Measurements from ENCODE around the gene SULT6B1.
"Not testable (repeated sequence)": the region's sequence is repeated elsewhere in the genome, so short reads cannot be mapped to it uniquely, and the experiment has no call there.

The SULT6B1 gene

GRCh38 chr2:37205689-37206341 lies 17.3 kb upstream of the SULT6B1 start:
- no peak overlapping the region; the same call in 1 of the 2 replicates for H3K9ac ChIP-seq (ENCODE audit: low read depth, low read length)
- peaks cover 34% of the 10 kb centered on the region for H3K36me3 ChIP-seq (ENCODE audit: insufficient read depth, low read length)
- peaks cover 29% of the 10 kb centered on the region for H3K9me3 ChIP-seq (ENCODE audit: control insufficient read depth, insufficient read depth, low read length)

DNA sequence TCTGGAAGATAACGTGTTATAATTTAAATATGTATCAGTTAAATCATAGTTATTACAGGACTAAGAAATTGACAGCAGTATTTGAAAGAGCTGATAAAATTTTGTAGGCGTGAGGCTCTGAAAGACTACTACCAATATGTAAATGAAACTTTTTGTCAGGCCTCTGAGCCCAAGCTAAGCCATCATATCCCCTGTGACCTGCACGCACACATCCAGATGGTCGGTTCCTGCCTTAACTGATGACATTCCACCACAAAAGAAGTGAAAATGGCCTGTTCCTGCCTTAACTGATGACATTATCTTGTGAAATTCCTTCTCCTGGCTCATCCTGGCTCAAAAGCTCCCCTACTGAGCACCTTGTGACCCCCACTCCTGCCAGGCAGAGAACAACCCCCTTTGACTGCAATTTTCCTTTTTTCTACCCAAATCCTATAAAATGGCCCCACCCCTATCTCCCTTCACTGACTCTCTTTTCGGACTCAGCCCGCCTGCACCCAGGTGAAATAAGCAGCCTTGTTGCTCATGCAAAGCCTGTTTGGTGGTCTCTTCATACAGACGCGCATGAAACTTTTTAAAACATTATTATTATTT lies 16.7 kb upstream of the SULT6B1 start:
- Histone ChIP-seq H3K9me3 (ENCODE audit: control insufficient read depth, insufficient read depth, low read length) (peaks cover 26% of the 10 kb centered on the region), H3K4me1 (ENCODE audit: insufficient read depth, low read length) (peaks cover 14% of the 10 kb centered on the region), H3K36me3 (ENCODE audit: insufficient read depth, low read length) (peaks cover 29% of the 10 kb centered on the region)
- not testable (repeated sequence) for H3K9ac ChIP-seq (ENCODE audit: low read depth, low read length)

More at GRCh38 chr2:37205689-37206341, 17.3 kb upstream of the SULT6B1 start:
- peaks cover 13% of the 10 kb centered on the region for H3K4me1 ChIP-seq (ENCODE audit: insufficient read depth, low read length)

DNA sequence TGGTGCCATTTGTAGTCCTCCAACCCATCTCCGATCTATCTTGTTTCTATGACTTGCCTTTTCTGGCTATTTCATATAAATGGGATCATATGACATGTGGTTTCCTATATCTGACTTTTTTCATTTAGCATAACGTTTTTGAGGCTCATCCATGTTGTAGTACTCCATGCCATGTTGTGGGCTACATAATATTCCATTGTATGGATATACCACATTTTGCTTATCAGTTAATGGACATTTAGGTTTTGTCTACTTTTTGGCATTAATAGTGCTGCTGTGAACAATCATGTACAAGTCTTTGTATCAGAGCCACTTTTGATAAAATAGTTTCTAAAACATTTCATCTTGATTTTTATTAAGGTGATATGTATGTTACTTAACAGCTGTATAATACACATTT lies 15.2 kb upstream of the SULT6B1 start:
- peaks cover 25% of the 10 kb centered on the region for H3K4me1 ChIP-seq (ENCODE audit: insufficient read depth, low read length)
- no peak overlapping the region for H3K9ac ChIP-seq (ENCODE audit: low read depth, low read length)
- peaks cover 15% of the 10 kb centered on the region for H3K9me3 ChIP-seq (ENCODE audit: control insufficient read depth, insufficient read depth, low read length)
- H3K36me3 ChIP-seq (ENCODE audit: insufficient read depth, low read length) = peaks cover 17% of the 10 kb centered on the region

DNA sequence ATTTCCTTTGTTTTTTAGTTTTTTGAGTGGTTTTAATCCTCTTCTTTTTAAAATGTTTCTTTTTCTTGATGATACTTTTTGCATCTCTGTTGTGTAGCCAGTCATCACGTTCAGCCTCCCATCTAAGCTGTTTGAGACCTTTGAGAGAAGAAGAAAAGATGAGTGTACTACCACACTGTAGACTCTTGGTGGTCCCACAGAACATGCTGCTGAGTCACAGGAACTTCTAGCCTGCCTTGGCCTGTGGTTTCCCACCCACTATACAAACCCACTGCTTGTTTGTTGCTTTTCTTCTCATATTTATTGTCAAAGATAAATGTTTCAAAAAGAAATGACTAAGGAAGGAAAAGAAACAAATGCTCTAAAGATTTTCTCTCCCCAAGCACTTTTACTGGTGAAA lies 13.3 kb upstream of the SULT6B1 start:
- Histone ChIP-seq H3K9me3 (ENCODE audit: control insufficient read depth, insufficient read depth, low read length) (peaks cover 11% of the 10 kb centered on the region), H3K9ac (ENCODE audit: low read depth, low read length) (no peak overlapping the region), H3K36me3 (ENCODE audit: insufficient read depth, low read length) (peaks cover 15% of the 10 kb centered on the region), H3K4me1 (ENCODE audit: insufficient read depth, low read length) (peaks cover 31% of the 10 kb centered on the region)

DNA sequence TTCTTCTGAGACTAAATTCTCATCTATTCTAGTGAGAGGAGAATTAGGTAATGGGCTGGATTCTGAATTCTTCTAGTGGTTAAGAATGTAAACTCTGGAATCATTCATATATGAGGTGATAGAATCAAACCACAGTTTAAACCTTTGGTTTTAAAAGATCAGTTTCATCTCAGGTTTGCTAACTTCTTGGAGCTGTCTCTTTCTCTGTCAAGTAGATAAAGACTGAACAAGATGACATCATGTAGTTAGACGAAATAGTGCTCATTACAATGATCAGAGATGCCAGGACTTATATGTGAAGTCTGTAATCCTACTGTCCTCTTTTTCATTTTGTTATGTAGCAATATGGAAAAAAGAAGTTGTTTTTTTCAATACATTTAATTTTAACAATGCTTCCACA lies 12.7 kb upstream of the SULT6B1 start:
- peaks cover 10% of the 10 kb centered on the region for H3K36me3 ChIP-seq (ENCODE audit: insufficient read depth, low read length)
- H3K4me1 ChIP-seq (ENCODE audit: insufficient read depth, low read length) = peaks cover 27% of the 10 kb centered on the region
- peaks cover 6% of the 10 kb centered on the region for H3K9me3 ChIP-seq (ENCODE audit: control insufficient read depth, insufficient read depth, low read length)
- H3K9ac ChIP-seq (ENCODE audit: low read depth, low read length) = no peak overlapping the region

DNA sequence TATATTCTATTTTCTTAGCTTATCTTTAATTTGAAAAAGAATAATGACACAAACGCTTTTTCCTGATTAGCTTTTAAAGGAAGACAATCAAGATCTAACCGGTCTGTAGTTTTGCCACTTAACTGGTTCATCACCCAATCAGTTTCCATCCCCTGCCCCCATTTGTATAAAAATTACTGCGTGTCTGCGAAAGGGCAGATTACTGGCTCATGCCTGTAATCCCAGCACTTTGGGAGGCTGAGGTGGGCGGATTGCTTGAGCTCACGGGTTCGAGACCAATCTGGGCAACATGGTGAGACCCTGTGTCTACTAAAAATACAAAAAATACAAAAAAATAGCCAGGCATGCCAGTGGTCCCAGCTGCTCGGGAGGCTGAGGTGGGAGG lies 10.2 kb upstream of the SULT6B1 start:
- H3K9ac ChIP-seq (ENCODE audit: low read depth, low read length) = peak overlapping the region; percentile 97
- peaks cover 4% of the 10 kb centered on the region for H3K9me3 ChIP-seq (ENCODE audit: control insufficient read depth, insufficient read depth, low read length)
- H3K36me3 ChIP-seq (ENCODE audit: insufficient read depth, low read length) = peaks cover 7% of the 10 kb centered on the region; the same call in 1 of the 2 replicates

DNA sequence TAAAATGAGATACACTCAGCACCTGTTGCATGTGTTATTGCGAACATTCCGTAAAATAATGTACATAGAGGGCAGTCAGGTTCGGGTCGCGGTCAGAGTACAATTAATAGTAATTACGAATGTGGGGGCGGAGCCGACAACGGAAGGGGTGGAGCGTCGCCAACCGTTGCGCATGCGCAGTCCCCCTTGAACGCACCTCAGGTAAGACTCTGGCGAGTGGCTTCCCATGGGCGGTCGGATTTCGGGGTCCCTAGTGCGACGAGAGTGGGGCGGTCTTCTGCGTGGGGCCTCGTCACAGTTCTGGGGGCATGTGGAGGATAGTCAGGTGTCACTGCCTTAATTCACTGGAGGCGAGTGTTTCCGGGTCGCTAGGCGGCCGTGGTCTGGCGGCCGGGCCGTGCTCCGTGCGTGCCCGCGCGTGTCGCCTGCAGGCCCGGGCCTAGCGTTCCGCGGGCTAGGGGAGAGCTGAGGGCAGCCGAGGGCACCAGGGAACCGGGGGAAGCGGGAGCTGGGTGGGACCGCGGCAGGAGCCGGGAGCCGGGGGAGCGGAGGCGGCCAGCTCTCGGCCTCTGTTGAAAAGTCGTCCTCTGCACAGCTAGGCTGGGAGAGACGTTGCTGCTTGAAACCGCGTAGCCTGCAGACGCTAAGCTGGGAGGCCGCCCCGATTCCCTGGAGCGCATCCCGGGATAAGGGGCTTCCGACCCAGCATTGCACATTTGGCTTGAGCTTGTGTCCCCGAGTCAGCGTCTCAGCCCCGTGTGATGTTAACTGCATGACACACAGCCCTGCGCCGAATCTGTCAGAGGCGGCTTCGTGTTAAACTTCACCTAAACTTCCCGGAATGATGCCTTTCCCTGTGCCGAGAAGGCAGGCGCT lies 8.1 kb upstream of the SULT6B1 start, which contains the start of gene CEBPZOS:
CEBPZOS (plus strand) TSS at position 177 of the 876 bp plus-strand sequence. CDS start 3,209 bp downstream, outside the sequence.
- Histone ChIP-seq H3K36me3 (ENCODE audit: insufficient read depth, low read length) (0 out of 2 replicates have a peak, but pooled peaks cover 3% of the 10 kb centered on the region), H3K9me3 (ENCODE audit: control insufficient read depth, insufficient read depth, low read length) (no peaks in the 10 kb centered on the region), H3K4me1 (ENCODE audit: insufficient read depth, low read length) (peaks cover 18% of the 10 kb centered on the region), H3K9ac (ENCODE audit: low read depth, low read length) (peak within 1 kb of the TSS; percentile 97)

More for the DNA sequence above, 10.2 kb upstream of the SULT6B1 start:
- peaks cover 18% of the 10 kb centered on the region for H3K4me1 ChIP-seq (ENCODE audit: insufficient read depth, low read length)

DNA sequence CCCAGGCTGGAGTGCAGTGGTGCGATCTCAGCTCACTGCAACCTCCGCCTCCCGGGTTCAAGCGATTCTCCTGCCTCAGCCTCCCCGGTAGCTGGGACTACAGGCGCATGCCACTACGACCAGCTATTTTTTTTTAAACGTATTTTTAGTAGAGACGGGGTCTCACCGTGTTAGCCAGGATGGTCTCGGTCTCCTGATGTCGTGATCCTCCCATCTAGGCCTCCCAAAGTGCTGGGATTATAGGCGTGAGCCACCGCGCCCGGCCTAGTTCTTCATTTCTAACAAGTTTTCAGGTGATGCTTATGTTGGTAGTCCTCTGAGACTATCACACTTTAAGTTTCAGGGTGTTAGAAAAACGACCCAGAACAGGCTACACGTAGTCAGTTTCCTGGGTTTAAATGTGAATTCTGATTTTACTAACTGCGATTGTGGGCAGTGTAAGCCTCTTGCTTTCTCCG lies 7.4 kb upstream of the SULT6B1 start:
- H3K36me3 ChIP-seq (ENCODE audit: insufficient read depth, low read length); H3K9me3 ChIP-seq (ENCODE audit: control insufficient read depth, insufficient read depth, low read length): not testable (repeated sequence)
- Histone ChIP-seq H3K4me1 (ENCODE audit: insufficient read depth, low read length) (peaks cover 25% of the 10 kb centered on the region), H3K9ac (ENCODE audit: low read depth, low read length) (peak overlapping the region; percentile 97)

- Histone ChIP-seq H3K9me3 (ENCODE audit: control insufficient read depth, insufficient read depth, low read length) (no peaks in the 10 kb centered on the region), H3K4me1 (ENCODE audit: insufficient read depth, low read length) (peaks cover 29% of the 10 kb centered on the region), H3K9ac (ENCODE audit: low read depth, low read length) (no peak overlapping the region), H3K36me3 (ENCODE audit: insufficient read depth, low read length) (no peaks in the 10 kb centered on the region)
These were observed 4.1 kb upstream of the SULT6B1 start for GRCh38 chr2:37192551-37192950.

- Histone ChIP-seq H3K4me1 (ENCODE audit: insufficient read depth, low read length) (peaks cover 29% of the 10 kb centered on the region), H3K9me3 (ENCODE audit: control insufficient read depth, insufficient read depth, low read length) (no peaks in the 10 kb centered on the region), H3K9ac (ENCODE audit: low read depth, low read length) (no peak overlapping the region), H3K36me3 (ENCODE audit: insufficient read depth, low read length) (no peaks in the 10 kb centered on the region)
These were observed 3.3 kb upstream of the SULT6B1 start for GRCh38 chr2:37191747-37192146.

- H3K9ac ChIP-seq (ENCODE audit: low read depth, low read length) = no peak overlapping the region
- peaks cover 29% of the 10 kb centered on the region for H3K4me1 ChIP-seq (ENCODE audit: insufficient read depth, low read length)
- H3K9me3 ChIP-seq (ENCODE audit: control insufficient read depth, insufficient read depth, low read length) = no peaks in the 10 kb centered on the region
- no peaks in the 10 kb centered on the region for H3K36me3 ChIP-seq (ENCODE audit: insufficient read depth, low read length)
These were observed 2.8 kb upstream of the SULT6B1 start for GRCh38 chr2:37191253-37191652.

- no peaks in the 10 kb centered on the region for H3K36me3 ChIP-seq (ENCODE audit: insufficient read depth, low read length)
- no peak overlapping the region for H3K9ac ChIP-seq (ENCODE audit: low read depth, low read length)
- H3K9me3 ChIP-seq (ENCODE audit: control insufficient read depth, insufficient read depth, low read length) = no peaks in the 10 kb centered on the region
- H3K4me1 ChIP-seq (ENCODE audit: insufficient read depth, low read length) = peaks cover 34% of the 10 kb centered on the region
These were observed 1.8 kb upstream of the SULT6B1 start for GRCh38 chr2:37190290-37190689.

DNA sequence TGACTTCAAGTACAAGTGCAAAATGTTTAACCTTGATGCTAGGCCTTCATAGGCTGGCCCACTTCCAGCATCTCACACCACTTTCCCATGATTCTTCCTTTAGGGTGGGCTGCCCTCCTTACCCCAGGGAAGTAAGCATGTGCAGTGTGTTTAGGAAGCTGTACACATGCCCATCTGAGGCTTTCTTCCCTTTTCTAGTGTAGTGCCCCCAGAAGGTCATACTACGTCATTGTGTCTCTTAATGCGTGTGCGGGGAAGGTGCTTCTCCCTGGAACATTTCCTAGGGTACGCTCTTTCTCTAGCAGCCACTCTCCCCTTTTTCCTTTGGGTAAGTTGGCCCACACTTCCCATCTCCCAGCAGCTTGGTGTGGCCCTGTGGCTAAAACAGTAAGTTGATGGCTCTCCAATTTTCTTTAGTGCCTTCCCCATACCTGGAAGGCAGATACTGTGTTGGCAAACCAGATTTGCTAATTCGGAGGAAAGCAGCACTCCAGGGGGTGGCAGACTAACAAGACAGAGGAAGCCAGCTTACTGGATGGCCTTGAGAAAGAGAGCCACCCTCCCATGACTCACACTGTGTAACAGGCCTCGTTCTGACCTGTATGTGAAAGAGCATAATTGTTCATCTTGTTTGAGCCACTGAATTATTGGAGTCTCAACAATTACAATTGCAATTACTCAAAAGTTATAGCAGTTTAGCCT lies 1.1 kb upstream of the SULT6B1 start:
- no peak overlapping the region for H3K9ac ChIP-seq (ENCODE audit: low read depth, low read length)

More for the DNA sequence above, 1.1 kb upstream of the SULT6B1 start:
- Histone ChIP-seq H3K4me1 (ENCODE audit: insufficient read depth, low read length) (peaks cover 34% of the 10 kb centered on the region), H3K36me3 (ENCODE audit: insufficient read depth, low read length) (no peaks in the 10 kb centered on the region), H3K9me3 (ENCODE audit: control insufficient read depth, insufficient read depth, low read length) (no peaks in the 10 kb centered on the region)
